Putamen (tissue), 1 donor: ENCODE measurements around the gene TET2.

Source experiments
- DNase-seq: peaks from one replicate; pipeline ENCODE4 v3.0.0-alpha.2; 2016; ENCODE audit warnings: low spot score

TET2 gene

DNA sequence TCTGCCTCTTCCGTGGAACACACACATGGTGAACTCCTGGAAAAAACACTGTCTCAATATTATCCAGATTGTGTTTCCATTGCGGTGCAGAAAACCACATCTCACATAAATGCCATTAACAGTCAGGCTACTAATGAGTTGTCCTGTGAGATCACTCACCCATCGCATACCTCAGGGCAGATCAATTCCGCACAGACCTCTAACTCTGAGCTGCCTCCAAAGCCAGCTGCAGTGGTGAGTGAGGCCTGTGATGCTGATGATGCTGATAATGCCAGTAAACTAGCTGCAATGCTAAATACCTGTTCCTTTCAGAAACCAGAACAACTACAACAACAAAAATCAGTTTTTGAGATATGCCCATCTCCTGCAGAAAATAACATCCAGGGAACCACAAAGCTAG lies 87.9 kb downstream of the TET2 start:
- DNase-seq: no peak

GRCh38 chr4:105236202-105236915 lies 89.7 kb downstream of the TET2 start:
- DNase-seq: no peak

GRCh38 chr4:105236916-105237311 lies 90.2 kb downstream of the TET2 start:
- no peak for DNase-seq

DNA sequence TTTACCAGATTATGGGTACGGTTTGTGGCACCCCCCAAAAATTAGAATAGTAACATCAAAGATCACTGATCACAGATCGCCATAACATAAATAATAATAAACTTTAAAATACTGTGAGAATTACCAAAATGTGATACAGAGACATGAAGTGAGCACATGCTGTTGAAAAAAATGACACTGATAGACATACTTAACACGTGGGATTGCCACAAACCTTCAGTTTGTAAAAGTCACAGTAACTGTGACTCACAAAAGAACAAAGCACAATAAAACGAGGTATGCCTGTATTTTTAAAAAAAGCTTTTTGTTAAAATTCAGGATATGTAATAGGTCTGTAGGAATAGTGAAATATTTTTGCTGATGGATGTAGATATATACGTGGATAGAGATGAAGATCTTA lies 93.4 kb downstream of the TET2 start:
- no peak for DNase-seq

GRCh38 chr4:105241451-105241850 lies 94.8 kb downstream of the TET2 start:
- peak; percentile 76 for DNase-seq

DNA sequence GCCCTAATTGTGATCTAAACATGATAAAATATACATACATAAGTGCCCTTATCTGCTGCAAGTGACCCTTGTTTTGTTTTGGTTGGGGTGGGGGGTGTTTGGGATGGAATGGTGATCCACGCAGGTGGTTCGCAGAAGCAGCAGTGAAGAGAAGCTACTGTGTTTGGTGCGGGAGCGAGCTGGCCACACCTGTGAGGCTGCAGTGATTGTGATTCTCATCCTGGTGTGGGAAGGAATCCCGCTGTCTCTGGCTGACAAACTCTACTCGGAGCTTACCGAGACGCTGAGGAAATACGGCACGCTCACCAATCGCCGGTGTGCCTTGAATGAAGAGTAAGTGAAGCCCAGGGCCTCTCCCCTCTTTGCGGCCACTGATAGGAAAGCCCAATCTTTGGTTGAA lies 96.8 kb downstream of the TET2 start:
- no peak for DNase-seq

- no peak for DNase-seq
Measured at GRCh38 chr4:105246712-105247111, 100.0 kb downstream of the TET2 start.

- no peak for DNase-seq
Measured at GRCh38 chr4:105248613-105249012, 101.9 kb downstream of the TET2 start.

- no peak for DNase-seq
Measured at GRCh38 chr4:105257817-105258495, 111.3 kb downstream of the TET2 start.

DNA sequence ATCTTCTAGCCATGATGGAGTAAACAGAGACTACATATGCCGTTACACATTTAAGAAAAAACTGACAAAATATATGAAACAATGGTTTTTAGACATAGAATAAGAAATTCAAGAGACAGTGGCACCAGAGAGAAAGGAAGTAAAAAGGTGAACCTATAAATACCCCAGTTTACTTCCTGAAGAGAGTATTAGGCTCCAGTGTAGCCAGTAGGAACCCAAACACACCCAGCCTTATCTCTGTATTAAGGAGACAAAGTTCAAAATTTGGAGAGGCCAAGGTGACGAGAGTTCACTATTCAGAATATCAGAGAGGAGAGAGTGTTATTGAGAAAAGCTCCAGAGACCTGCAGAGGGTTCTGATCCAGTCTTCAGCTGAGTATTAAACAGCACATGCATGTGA lies 119.0 kb downstream of the TET2 start:
- no peak for DNase-seq

- DNase-seq: no peak
Measured at GRCh38 chr4:105267280-105267679, 120.6 kb downstream of the TET2 start.

DNA sequence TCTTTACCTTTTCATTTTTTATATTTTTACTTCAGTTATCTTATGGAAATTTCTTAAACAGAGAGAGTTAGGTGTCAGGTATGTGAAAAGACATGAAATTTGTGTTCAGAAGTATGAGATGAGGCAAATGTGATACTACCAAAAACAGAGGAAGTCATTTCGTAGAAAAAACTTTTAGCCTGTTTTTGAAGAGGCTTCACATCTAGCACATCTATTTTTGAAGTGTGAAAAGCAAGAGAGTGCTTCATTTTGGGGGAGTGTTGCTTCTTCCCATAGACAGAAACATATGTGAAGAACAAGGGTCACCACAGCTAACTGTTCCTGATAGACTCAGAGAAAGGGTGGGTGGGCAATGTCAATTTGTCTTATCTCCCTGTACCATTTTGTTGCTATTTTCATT lies 125.3 kb downstream of the TET2 start:
- DNase-seq: no peak

GRCh38 chr4:105273230-105273629 lies 126.6 kb downstream of the TET2 start:
- no peak for DNase-seq

DNA sequence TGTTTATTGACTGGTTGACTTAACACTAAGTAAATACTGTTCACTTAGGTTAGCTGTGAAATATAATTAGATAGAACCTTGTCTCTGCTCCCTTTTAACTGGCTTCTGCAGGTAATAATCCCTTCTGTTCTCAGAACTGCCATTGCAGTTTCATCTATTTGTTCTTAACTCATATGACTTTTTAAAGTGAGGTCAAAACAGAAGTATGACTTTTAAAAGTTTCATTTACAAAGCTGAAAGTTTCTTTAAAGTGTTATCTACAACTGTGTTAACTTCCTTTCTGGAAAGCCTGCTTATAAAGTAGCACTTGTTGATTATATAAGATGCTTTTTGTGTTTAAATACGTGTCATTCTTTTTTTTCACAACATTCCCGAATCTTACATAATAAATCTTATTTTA lies 127.4 kb downstream of the TET2 start:
- DNase-seq: no peak

GRCh38 chr4:105274504-105274903 lies 127.8 kb downstream of the TET2 start:
- DNase-seq: no peak

GRCh38 chr4:105276361-105277104 lies 129.9 kb downstream of the TET2 start:
- DNase-seq: no peak

- no peak for DNase-seq
Measured at GRCh38 chr4:105277702-105278101, 131.0 kb downstream of the TET2 start.

DNA sequence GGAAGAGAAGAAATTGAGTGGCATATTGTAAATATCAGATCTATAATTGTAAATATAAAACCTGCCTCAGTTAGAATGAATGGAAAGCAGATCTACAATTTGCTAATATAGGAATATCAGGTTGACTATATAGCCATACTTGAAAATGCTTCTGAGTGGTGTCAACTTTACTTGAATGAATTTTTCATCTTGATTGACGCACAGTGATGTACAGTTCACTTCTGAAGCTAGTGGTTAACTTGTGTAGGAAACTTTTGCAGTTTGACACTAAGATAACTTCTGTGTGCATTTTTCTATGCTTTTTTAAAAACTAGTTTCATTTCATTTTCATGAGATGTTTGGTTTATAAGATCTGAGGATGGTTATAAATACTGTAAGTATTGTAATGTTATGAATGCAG lies 132.6 kb downstream of the TET2 start:
- DNase-seq: no peak

DNA sequence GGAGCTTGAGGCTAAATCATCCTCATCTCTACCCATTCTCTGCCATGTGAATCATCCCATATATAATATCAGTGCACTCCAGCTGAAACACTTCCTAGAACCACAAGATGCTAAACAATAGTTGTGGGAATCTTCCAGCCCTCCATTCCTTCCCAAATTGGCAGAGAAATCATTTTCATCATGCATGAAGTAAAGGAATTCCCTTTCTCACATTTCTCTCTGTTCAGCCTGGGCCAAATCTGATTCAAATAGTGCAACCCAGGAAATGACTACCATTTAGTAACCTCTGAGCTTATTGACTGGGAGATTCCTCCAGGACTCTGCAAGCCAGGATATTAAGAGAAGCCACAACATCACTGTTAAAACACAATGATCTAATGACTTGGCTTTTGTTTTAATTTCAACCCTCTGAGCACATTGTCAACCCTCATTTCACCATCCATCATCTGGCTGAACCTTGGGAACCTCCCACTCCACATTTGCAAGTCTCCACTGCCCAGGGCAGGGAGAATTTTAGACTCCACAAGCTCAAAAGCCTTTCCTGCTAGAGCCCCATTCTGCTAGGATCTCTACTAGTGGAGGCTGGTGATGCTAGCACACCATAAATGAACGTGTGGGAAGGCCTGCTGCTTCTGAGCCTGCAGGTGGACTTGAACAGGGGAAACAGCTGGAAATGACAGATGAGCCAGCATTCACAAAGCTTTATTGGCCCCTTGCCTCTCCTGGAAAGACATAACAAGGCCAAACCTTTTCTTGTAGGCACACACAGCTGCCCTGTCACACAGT lies 133.9 kb downstream of the TET2 start:
- no peak for DNase-seq

DNA sequence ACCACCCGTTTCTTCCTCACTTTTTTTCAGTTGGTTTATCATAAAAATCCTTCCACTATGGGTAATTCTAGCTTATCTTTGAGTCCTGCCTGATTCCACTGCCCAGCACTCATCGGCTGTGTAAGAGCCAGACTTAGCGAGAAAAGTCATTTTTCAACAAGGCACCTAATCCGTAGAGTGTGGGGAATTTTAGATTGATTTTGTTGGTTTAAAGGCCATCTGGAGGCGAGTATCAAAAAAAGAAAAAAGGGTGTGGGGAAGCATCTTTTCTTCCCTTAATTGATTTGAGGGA lies 134.4 kb downstream of the TET2 start:
- DNase-seq: no peak

- DNase-seq: no peak
Measured at GRCh38 chr4:105282489-105282888, 135.8 kb downstream of the TET2 start.

DNA sequence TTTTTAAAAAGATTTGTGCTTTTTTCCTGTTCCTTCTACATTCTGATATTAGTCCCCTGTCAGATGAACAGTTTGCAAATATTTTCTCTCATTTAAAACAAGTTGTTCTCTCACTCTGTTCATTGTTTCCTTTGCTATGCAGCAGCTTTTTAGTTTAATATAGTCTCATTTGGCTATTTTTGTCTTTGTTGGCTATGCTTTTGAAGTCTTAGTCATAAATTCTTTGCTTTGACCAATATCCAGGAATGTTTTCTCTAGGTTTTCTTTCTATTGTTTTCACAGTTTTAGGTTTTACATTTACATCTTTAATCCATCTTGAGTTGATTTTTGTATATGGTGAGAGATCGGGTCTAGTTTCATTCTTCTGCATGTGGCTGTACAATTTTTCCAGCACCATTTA lies 136.8 kb downstream of the TET2 start:
- DNase-seq: no peak

- DNase-seq: no peak
Measured at GRCh38 chr4:105288121-105288520, 141.4 kb downstream of the TET2 start.
